Psoas muscle (tissue), 8 donors: ENCODE measurements around the gene CIT. TPM values are rescaled to one million over a fixed set of nuclear protein-coding genes. Genes with fewer than 3 reads are reported as not detected.

ENCODE experiments used
- ATAC-seq, 4 donors: fragments of 200-7000 bp; cut with Tn5 transposase; one replicate each; pipeline ENCODE4 v1.9.1; 2020; ENCODE audit warnings: moderate library complexity in 3 of 4, mild to moderate bottlenecking in 2 of 4
- DNase-seq, 2 donors: peaks; one replicate each; pipeline ENCODE4 v3.0.0-alpha.2; 2020
- H3K27ac ChIP-seq: fragments of 200-600 bp; one replicate; pipeline ENCODE4 v1.8.0; 2022
- H3K27me3 ChIP-seq, 3 donors: fragments of 200-600 bp in 1 of 3; one replicate each; pipeline versions ENCODE4 v1.6.1 to v1.8.0; 2013 to 2022; ENCODE audit warnings: low read length in 2 of 3, mild to moderate bottlenecking in 2 of 3, moderate library complexity in 1 of 3; ENCODE audit not compliant: insufficient read depth in 3 of 3
- H3K36me3 ChIP-seq, 2 donors: fragments of 200-600 bp in 1 of 2; one replicate each; pipeline versions ENCODE4 v1.6.1 to v1.8.0; 2013 to 2022; ENCODE audit warnings: low read depth in 1 of 2, mild to moderate bottlenecking in 1 of 2, moderate library complexity in 1 of 2; ENCODE audit not compliant: insufficient read depth in 1 of 2
- H3K4me1 ChIP-seq: fragments of 200-600 bp; one replicate; pipeline ENCODE4 v1.8.0; 2022
- H3K4me3 ChIP-seq: fragments of 200-600 bp; one replicate; pipeline ENCODE4 v1.8.0; 2022; ENCODE audit warnings: mild to moderate bottlenecking
- H3K9me3 ChIP-seq: fragments of 200-600 bp; one replicate; pipeline ENCODE4 v1.8.0; 2022
- CTCF ChIP-seq: fragments of 200-600 bp; IDR thresholded peaks from one replicate; pipeline ENCODE4 v1.8.0; 2022; ENCODE audit warnings: antibody characterized with exemption
- WGBS, 3 donors: extraction: QIAGEN DNeasy Blood & Tissue Kit; methylation state at CpG; one replicate each; pipeline versions ENCODE4 v1.1.6 to v1.1.7; 2013; 5-methylcytosine and 5-hydroxymethylcytosine counted together
- intact Hi-C, 2 donors: fragments of 100-400 bp; cut with DNase I; formaldehyde crosslinking; loops; one replicate each; pipeline versions ENCODE4 v1.11.0 to v1.14.2; 2022
- polyA plus RNA-seq, 3 donors: library from polyadenylated mRNA; stranded (reverse); fragments of 200-250 nt; gene quantifications; one replicate each; pipeline ENCODE4 v1.2.3, GENCODE V29; 2013
- total RNA-seq, 4 donors: library from RNA; stranded (reverse); fragmentation: NEBNext Ultra II Directional in 2 of 4; extraction: Animal tissue kit (Norgen Biotek cat#: 25700) in 2 of 4; gene quantifications; one replicate each; pipeline versions ENCODE4 v1.2.1 to v1.2.4, GENCODE V29; 2021 to 2023
- donor health status: healthy with polysubstance abuse.
- donor health status: DM: no; HTN: no; CAD: no; lungs with moderate emphysema.
- donor health status: Bipolar disorder and iron deficiency.
- donor health status: healthy.
- donor health status: DM: yes; HTN: yes; CAD: no.
- donor health status: DM: no; HTN: no; CAD: no.
- donor health status: DM: no; HTN: no; CAD: no.
- donor health status: DM: yes; HTN: yes; CAD: no.

Gene CIT
- total and polyA plus RNA-seq, 7 donors, result 0.06 to 2.4 (median 0.40) TPM

GRCh38 chr12:119696943-119697342 is 180.2 kb downstream of the CIT start:
- DNase-seq (no peak), ATAC-seq (no peak)
- no peak overlapping the region for H3K27ac ChIP-seq
- 85 to 86% (median 86%) methylated on average over 5 of the region's 5 CpGs for WGBS, 3 donors
- no peak overlapping the region for H3K4me3 ChIP-seq
- no peaks in the 10 kb centered on the region for H3K9me3 ChIP-seq
- no peaks in the 10 kb centered on the region for H3K27me3 ChIP-seq
- TF ChIP-seq CTCF, result no peak
- H3K36me3 ChIP-seq, result no peaks in the 10 kb centered on the region
- H3K4me1 ChIP-seq, result no peaks in the 10 kb centered on the region
- intact Hi-C loops, result no loop called here

- H3K36me3 ChIP-seq, result no peaks in the 10 kb centered on the region
- WGBS, 3 donors, result 85 to 90% (median 86%) methylated on average over 4 of the region's 4 CpGs
These were observed 182.1 kb downstream of the CIT start for GRCh38 chr12:119695034-119695433.

GRCh38 chr12:119694111-119694510 is 183.0 kb downstream of the CIT start:
- no peak for DNase-seq
- intact Hi-C loops, result no loop called here
- ATAC-seq, result no peak
- H3K27me3 ChIP-seq, result no peaks in the 10 kb centered on the region
- TF ChIP-seq CTCF, result no peak
- no peak overlapping the region for H3K27ac ChIP-seq
- H3K36me3 ChIP-seq, result no peaks in the 10 kb centered on the region
- H3K9me3 ChIP-seq, result no peaks in the 10 kb centered on the region
- H3K4me1 ChIP-seq, result no peaks in the 10 kb centered on the region
- 86 to 88% (median 86%) methylated on average over 6 of the region's 6 CpGs for WGBS, 3 donors
- H3K4me3 ChIP-seq, result no peak overlapping the region

More at GRCh38 chr12:119695034-119695433, 182.1 kb downstream of the CIT start:
- Histone ChIP-seq H3K9me3 (no peaks in the 10 kb centered on the region), H3K4me3 (no peak overlapping the region), H3K4me1 (no peaks in the 10 kb centered on the region), H3K27me3 (no peaks in the 10 kb centered on the region), H3K27ac (no peak overlapping the region)
- DNase-seq (no peak), ATAC-seq (no peak)
- peak; percentile 21 for TF ChIP-seq CTCF
- intact Hi-C loops, result no loop called here

- intact Hi-C loops, result no loop called here
- H3K9me3 ChIP-seq, result no peaks in the 10 kb centered on the region
- no peak for ATAC-seq
- no peaks in the 10 kb centered on the region for H3K36me3 ChIP-seq
- H3K27ac ChIP-seq, result no peak overlapping the region
- H3K4me3 ChIP-seq, result no peak overlapping the region
- H3K27me3 ChIP-seq, result no peaks in the 10 kb centered on the region
- 44 to 61% (median 45%) methylated on average over 1 of the region's 1 CpG for WGBS, 3 donors
- no peak for DNase-seq
- no peak for TF ChIP-seq CTCF
- no peaks in the 10 kb centered on the region for H3K4me1 ChIP-seq
These were observed 183.6 kb downstream of the CIT start for GRCh38 chr12:119693511-119693910.

- TF ChIP-seq CTCF, result no peak
- intact Hi-C loops, result no loop called here
- 16 to 30% (median 19%) methylated on average over 6 of the region's 6 CpGs for WGBS, 3 donors
These were observed 184.1 kb downstream of the CIT start for GRCh38 chr12:119692997-119693396.

More at GRCh38 chr12:119692997-119693396, 184.1 kb downstream of the CIT start:
- Histone ChIP-seq H3K9me3 (no peaks in the 10 kb centered on the region), H3K4me1 (no peaks in the 10 kb centered on the region), H3K27ac (no peak overlapping the region), H3K4me3 (no peak overlapping the region), H3K36me3 (no peaks in the 10 kb centered on the region), H3K27me3 (no peaks in the 10 kb centered on the region)
- ATAC-seq (peak in 2 of 4 donors; percentile 27 to 56), DNase-seq (no peak)
